Cerebellar nuclear complex (tissue), 1 donor: Measurements from ENCODE around the gene PLD3.
"Not testable (repeated sequence)": the region's sequence is repeated elsewhere in the genome, so short reads cannot be mapped to it uniquely, and the experiment has no call there.

Experiments used
- DNase-seq, 2 experiments: peaks; one replicate each; lab custom pipeline; 2025; lab: John Stamatoyannopoulos, UW

The PLD3 gene

GRCh38 chr19:40389404-40390083 lies 41.0 kb downstream of the PLD3 start:
- no peak for DNase-seq

GRCh38 chr19:40390084-40390742 lies 41.7 kb downstream of the PLD3 start, which contains the start of gene HIPK4:
TSS of gene HIPK4 (minus strand) at chr19:40390181. CDS start at chr19:40389902, 279 bp downstream.
- DNase-seq, result no peak

- no peak for DNase-seq
Measured at GRCh38 chr19:40392123-40392522, 43.6 kb downstream of the PLD3 start.

GRCh38 chr19:40392894-40393517 lies 44.5 kb downstream of the PLD3 start:
- DNase-seq, result no peak

GRCh38 chr19:40393894-40394815 lies 45.7 kb downstream of the PLD3 start:
- no peak for DNase-seq

DNA sequence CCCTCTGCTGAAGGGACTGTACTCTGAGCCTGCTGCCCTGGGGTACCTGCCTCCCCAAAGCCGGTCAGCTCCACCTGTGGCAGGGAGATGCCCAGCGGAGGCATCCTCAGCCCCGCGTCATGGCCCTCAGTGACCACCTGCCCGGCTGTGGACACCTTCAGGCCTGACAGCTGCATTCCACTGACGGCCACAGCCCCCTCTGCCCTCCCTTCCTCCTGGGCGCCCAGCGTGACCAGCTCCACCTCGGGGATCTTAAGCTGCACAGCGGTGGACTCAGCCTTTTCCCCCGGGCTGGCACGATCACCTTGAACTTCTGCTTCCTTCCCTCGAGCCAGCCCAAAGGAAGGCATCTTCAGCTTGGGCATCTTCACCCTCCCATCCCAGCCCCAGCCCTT lies 46.3 kb downstream of the PLD3 start:
- no peak for DNase-seq

DNA sequence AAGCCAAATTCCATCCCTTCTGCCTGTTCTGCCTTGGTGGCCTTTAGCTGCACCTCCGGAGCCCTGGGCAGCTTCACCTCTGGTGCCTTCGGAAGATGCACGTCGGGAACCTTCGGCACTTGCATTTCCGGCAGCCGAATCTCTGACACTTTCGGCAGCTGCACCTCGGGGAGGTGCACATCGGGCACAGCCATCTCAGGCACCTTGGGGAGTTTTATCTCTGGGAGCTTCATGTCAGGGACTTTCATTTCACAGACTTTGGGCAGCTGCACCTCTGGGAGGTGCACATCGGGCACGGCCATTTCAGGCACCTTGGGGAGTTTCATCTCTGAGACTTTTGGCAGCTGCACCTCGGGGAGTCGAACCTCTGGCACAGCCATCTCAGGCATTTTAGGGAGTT lies 47.5 kb downstream of the PLD3 start:
- DNase-seq, result no peak

GRCh38 chr19:40396886-40397567 lies 48.5 kb downstream of the PLD3 start:
- no peak for DNase-seq

DNA sequence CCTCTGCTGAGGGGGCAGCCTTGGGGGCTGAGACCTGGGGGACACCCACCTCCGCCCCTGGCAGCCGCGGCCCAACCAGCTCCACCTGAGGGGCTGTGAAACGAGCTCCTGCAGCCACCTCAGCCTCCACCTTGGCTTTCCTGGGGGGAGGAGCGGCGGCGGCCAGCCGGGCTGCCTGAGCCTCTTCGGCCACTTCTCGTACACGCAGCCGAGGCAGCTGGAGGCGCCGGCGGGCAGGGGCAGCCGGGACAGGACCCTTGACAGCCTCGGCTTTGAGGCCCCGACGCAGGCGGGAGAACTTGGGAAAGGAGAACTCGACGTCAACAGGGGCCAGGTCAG lies 49.0 kb downstream of the PLD3 start:
- no peak for DNase-seq

DNA sequence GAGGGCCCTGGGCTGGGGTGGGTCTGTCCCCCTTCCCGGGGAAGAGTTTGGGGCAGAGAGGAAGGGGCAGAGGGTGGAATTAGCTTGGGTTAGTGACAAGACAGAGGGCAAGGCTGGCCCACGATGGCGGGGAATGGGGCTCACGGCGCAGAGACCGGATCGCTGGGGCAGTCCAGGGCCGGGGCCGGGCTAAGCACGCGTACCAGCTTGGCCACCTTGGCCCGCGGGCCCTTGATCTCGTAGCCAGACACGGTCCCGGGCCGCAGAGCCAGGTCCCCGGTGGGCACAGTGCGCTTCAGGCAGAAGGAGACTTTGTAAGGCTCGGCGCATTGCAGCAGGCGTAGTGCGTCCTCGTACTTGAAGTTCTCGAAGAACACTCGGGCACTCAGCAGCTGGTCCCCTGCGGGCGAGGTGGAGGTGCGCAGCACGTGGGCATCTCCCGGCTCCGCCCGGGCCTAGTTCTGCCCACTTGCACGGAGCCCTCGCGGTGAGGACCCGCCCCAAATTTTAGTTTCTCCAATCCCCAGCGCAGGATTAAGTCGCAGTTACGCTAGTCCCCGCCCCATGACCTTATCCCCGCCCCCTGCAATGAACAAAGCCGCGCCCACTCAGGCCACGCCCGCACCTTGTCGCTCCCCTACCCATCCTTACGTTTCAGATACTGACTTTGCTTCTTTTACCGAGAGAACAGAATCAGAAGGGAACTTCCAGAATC lies 50.1 kb downstream of the PLD3 start:
- no peak for DNase-seq

DNA sequence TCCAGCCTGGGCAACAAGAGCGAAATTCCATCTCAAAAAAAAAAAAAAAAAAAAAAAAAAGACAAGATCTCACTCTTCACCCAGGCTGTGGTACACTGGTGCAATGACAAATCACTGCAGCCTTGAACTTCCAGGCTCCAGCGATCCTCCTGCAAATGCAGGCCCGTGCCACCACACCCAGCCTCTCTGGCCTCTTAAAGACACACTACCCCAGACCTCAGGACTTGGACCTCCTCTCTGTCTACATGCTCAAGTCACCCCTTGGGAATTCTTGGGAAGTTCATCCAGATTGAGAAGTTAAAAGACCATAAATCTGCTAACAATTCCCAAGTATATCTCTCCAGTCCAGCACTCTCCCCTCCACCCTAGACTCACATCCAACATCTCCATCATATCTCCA lies 52.1 kb downstream of the PLD3 start:
- no peak for DNase-seq

DNA sequence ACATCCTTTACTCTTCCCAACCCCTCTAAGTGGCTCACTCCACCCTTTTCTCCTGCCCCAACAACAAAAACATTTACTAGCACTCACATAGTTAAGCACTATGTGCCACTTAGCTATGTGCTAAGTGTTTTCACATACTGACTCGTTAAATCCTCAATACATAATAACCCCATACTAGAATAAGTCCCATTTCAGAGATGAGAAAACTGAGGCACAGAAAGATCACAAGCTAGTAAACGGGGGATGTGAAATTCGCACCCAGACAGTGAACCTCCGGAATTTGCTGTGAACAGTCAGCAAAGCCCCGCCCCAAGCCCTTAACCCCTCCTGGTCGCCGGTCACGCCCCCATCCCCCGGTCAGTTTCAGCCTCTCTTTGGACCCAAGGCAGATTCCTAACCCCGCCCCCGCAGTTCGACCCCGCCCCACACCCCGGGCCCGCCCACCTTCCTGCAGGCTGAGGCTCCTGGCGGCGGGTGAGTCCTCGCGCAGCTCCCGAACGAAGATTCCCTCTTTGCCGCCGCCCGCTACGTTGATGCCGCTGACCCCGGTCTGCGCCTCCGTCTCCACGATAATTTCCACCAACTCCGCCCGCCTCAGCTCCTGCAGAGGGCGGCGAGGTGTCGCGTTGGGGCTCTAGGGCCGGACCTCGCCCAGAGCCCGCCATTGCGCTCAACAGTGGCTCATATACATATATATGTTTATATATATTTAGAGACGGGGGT lies 54.9 kb downstream of the PLD3 start:
- DNase-seq, result no peak

- DNase-seq, result no peak
Measured at GRCh38 chr19:40407714-40408597, 59.5 kb downstream of the PLD3 start.

- DNase-seq, result not testable (repeated sequence)
Measured at GRCh38 chr19:40408598-40408925, 60.1 kb downstream of the PLD3 start.

- no peak for DNase-seq
Measured at GRCh38 chr19:40410030-40410389, 61.5 kb downstream of the PLD3 start.

DNA sequence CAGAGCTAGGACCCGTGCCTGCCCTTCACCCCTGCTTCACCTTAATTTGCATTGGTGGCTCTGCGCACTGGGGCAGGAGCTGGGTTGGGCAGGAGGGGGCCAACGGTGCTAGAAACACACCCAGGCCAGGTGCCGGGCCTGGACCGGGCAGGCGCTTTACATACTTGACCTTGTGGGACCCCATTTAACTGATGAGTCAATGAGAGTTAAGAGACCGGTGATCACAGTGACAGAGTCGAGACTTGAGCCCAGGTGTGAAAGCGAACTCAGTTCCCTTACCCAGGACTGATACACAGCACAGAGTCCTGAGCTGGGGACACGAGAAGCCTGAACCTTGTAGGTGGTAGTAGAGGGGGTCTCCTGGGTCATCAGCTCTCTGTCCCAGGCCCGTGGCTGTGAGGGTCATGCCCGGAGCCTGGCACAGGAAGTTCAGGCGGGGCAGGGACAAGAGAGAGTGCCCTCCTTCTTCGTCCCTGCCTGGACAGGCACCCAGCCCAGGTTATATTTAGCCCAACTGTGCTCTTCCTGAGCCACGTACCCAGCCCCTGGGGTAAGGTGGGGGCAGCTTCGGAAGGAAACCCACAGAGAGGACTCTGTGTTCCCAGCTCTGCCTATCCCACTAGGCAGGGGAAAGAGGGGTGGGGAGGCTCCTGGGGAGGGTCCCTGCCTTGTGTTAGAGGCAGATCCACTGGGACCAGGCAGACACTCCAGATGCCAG lies 62.8 kb downstream of the PLD3 start:
- DNase-seq, result no peak

DNA sequence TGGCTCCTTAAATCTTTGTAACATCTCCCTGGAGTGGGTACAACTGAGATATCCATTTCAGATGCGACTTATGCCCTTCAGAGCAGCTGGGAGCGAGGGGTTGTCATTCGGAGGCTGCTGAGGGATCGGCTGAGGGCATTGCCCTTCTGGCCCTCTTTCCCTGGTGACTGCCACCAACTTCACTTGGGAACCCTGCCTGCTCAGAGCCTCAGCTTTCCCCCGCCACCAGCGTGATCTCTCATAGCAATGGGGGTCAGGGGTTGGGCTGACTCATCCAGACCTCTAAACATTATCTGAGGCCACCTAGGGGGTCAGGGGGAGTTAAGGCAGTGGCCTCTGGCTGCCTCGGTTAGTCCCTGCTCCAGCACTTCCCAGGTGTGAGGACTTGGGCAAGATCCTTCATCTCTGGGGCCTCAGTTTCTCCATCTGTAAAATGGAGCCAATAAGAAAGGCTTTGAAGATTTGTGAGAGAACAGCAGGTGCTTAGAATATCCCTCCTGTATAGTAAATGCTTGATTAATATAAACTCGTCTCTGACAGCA lies 63.5 kb downstream of the PLD3 start:
- no peak for DNase-seq

GRCh38 chr19:40412866-40413265 lies 64.4 kb downstream of the PLD3 start:
- no peak for DNase-seq
